ENCODE data around the gene EIF2A. TPM values are rescaled to one million over a fixed set of nuclear protein-coding genes. Genes with fewer than 3 reads are reported as not detected.

EIF2A gene
- total and polyA plus RNA-seq, 2 of the 13 experiments (the other 11 are each of a cell fraction or from before 2014, with no cell fraction given), result 124 to 139 TPM

DNA sequence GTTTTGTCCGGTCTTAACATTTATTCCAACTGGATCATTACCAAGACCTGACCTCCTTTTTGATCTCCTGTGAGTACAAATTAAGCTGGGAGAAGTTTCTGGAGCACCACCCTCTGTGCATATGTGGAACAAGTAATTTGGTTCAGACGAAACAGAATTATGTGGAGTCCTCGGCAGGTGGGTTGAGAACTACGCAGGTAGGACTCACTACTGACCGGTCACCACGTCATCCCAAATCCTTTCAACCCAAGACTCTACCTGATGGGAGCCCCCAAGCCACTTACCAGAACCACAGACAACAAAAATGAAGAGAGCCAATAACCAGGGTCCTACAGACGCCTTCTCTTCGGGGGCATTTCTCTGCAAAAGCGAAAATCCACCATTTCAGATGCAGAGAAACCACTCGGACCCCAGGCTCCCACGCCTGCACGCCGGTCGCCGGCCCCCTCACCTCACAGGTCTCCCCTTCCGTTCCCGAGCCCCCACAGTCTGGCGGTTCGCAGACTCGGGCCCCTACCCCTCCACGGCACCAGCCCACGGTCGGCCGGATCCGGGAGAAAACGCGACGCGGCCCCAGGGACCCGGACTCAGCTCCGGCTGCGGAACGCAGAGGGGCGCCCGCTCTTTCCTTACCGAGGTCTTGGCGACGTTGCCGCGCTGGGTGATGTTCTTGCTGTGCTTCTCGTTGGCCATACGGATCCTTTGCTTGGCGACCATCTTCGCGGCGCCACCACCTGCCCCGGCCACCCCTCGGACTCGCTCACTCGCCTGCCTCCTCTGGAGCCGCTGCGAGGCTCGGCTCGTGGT lies 965 bp upstream of the EIF2A start (continued):
- TF ChIP-seq TBL1XR1 (IDR thresholded peaks at IDR 0.05; ENCODE audit: borderline replicate concordance, low read length, partially characterized antibody) (no peak), ZMYM3 (CRISPR knock-in tag; IDR thresholded peaks at IDR 0.05) (no peak), CREB1 (IDR thresholded peaks at IDR 0.05) (peak; percentile 32; the same call in 1 of the 2 replicates), CREB1 (CRISPR knock-in tag; IDR thresholded peaks at IDR 0.05) (no peak), MXD4 (CRISPR knock-in tag; IDR thresholded peaks at IDR 0.05) (no peak), ZNF138 (CRISPR knock-in tag; IDR thresholded peaks at IDR 0.05; ENCODE audit: low read depth) (no peak), ARID2 (CRISPR knock-in tag; IDR thresholded peaks at IDR 0.05; ENCODE audit: borderline replicate concordance) (peak; percentile 77; the same call in 1 of the 2 replicates), ZNF629 (CRISPR knock-in tag; conservative IDR thresholded peaks at IDR 0.05) (no peak), AFF4 (CRISPR knock-in tag; IDR thresholded peaks at IDR 0.05) (no peak), PRDM15 (CRISPR knock-in tag; IDR thresholded peaks at IDR 0.05) (0 out of 2 replicates have a peak, but pooled peaks have one; percentile 27), ZSCAN20 (CRISPR knock-in tag; IDR thresholded peaks at IDR 0.05; ENCODE audit: borderline replicate concordance) (0 out of 2 replicates have a peak, but pooled peaks have one; percentile 35)
- TF ChIP-seq, protein P1, sequence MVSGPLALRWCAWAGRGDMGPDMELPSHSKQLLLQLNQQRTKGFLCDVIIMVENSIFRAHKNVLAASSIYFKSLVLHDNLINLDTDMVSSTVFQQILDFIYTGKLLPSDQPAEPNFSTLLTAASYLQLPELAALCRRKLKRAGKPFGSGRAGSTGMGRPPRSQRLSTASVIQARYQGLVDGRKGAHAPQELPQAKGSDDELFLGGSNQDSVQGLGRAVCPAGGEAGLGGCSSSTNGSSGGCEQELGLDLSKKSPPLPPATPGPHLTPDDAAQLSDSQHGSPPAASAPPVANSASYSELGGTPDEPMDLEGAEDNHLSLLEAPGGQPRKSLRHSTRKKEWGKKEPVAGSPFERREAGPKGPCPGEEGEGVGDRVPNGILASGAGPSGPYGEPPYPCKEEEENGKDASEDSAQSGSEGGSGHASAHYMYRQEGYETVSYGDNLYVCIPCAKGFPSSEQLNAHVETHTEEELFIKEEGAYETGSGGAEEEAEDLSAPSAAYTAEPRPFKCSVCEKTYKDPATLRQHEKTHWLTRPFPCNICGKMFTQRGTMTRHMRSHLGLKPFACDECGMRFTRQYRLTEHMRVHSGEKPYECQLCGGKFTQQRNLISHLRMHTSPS (CRISPR knock-in tag; IDR thresholded peaks at IDR 0.05; ENCODE audit: low read depth), result no peak
- TF ChIP-seq, protein P2, sequence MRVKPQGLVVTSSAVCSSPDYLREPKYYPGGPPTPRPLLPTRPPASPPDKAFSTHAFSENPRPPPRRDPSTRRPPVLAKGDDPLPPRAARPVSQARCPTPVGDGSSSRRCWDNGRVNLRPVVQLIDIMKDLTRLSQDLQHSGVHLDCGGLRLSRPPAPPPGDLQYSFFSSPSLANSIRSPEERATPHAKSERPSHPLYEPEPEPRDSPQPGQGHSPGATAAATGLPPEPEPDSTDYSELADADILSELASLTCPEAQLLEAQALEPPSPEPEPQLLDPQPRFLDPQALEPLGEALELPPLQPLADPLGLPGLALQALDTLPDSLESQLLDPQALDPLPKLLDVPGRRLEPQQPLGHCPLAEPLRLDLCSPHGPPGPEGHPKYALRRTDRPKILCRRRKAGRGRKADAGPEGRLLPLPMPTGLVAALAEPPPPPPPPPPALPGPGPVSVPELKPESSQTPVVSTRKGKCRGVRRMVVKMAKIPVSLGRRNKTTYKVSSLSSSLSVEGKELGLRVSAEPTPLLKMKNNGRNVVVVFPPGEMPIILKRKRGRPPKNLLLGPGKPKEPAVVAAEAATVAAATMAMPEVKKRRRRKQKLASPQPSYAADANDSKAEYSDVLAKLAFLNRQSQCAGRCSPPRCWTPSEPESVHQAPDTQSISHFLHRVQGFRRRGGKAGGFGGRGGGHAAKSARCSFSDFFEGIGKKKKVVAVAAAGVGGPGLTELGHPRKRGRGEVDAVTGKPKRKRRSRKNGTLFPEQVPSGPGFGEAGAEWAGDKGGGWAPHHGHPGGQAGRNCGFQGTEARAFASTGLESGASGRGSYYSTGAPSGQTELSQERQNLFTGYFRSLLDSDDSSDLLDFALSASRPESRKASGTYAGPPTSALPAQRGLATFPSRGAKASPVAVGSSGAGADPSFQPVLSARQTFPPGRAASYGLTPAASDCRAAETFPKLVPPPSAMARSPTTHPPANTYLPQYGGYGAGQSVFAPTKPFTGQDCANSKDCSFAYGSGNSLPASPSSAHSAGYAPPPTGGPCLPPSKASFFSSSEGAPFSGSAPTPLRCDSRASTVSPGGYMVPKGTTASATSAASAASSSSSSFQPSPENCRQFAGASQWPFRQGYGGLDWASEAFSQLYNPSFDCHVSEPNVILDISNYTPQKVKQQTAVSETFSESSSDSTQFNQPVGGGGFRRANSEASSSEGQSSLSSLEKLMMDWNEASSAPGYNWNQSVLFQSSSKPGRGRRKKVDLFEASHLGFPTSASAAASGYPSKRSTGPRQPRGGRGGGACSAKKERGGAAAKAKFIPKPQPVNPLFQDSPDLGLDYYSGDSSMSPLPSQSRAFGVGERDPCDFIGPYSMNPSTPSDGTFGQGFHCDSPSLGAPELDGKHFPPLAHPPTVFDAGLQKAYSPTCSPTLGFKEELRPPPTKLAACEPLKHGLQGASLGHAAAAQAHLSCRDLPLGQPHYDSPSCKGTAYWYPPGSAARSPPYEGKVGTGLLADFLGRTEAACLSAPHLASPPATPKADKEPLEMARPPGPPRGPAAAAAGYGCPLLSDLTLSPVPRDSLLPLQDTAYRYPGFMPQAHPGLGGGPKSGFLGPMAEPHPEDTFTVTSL (CRISPR knock-in tag; IDR thresholded peaks at IDR 0.05; ENCODE audit: borderline replicate concordance), result no peak
